IPS DF 4.7 (cell line): ENCODE results near the gene IFNL3.
"Not testable (repeated sequence)": the region's sequence is repeated elsewhere in the genome, so short reads cannot be mapped to it uniquely, and the experiment has no call there.

Experiments used
- DNase-seq: peaks from one replicate; pipeline ENCODE4 v3.0.0-alpha.2; 2013; ENCODE audit warnings: low spot score; ENCODE audit errors: extremely low read depth

IFNL3 gene

DNA sequence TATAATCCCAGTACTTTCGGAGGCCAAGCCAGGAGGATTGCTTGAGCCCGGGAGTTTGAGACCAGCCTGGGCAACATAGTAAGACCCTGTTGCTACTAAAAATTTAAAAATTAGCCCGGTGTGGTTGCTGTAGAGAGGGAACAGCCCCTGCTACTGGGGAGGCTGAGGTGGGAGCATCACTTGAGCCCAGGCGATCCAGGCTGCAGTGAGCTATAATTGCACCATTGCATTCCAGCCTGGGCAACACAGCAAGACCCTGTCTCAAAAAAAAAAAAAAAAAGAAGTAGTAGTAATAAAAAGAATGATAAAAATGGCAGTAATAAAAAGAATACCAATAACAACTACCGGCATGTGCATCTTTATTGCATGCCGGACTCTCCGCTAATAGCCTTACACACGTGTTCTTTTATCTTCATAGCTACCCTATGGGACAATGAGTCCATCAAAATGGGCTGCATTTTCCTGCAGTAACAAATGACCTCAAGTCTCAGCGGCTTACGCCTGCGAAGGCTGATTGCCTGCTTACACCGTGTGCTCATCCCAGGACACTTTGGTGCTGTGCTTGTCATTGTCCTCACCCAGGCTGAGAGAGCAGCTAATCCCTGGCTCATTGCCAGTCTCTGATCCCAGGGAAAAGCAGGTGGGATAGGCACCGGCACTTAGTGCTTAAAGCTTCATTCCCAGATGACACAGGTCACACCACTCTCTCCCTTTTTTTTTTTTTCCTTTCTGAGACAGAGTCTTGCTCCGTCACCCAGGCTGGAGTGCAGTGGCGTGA lies 26.4 kb downstream of the IFNL3 start:
- DNase-seq = no peak

DNA sequence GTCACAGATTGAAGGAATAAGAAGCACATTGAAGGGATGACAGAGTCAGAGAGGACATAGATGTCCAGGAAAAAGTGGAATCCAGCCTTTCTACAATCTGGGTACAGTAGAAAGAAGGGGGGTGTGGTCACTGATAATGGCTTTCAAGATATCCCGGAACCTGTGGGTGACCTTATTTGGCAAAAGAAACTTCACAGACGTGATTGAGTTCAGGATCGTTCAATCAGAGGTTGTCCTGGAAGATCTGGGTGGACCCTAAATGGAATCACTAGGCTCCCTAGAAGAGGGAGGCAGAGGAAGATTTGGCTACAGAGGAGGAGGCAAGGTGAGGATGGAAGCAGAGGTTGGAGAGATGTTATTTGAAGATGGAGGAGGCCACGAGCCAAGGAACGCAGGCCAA lies 27.7 kb downstream of the IFNL3 start:
- no peak for DNase-seq

DNA sequence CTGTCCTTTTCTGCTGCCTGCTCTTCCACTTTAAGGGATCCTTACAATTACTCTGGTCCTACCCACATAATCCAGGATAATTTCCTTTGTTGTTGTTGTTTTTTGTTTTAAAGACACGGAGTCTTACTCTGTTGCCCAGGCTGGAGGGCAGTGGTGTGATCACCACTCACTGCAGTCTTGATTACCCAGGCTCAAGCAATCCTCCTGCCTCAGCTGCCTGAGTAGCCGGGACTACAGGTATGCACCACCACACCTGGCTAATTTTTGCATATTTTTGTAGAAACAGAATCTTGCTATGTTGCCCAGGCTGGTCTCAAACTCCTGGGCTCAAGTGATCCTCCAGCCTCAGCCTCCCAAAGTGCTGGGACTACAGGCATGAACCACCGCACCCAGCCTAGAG lies 29.5 kb downstream of the IFNL3 start:
- DNase-seq = not testable (repeated sequence)

DNA sequence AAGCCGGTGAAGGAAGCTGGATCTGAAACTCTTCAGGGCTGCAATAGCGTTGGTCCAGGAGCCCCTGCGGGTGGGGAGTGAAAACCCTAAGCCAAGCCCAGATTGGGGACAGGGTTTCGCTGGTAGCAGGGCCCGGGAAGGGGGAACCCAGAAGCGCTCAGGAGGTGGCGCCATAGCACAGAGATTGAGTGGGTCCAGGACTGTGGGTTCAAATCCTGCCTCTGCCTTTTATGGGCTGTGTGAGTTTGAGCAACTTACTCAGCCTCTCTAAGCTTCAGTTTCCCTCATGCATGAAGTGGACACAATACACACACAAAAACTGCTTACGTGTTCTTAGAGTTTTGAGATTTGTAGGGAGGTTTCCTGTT lies 32.4 kb downstream of the IFNL3 start:
- peak; percentile 38 for DNase-seq

DNA sequence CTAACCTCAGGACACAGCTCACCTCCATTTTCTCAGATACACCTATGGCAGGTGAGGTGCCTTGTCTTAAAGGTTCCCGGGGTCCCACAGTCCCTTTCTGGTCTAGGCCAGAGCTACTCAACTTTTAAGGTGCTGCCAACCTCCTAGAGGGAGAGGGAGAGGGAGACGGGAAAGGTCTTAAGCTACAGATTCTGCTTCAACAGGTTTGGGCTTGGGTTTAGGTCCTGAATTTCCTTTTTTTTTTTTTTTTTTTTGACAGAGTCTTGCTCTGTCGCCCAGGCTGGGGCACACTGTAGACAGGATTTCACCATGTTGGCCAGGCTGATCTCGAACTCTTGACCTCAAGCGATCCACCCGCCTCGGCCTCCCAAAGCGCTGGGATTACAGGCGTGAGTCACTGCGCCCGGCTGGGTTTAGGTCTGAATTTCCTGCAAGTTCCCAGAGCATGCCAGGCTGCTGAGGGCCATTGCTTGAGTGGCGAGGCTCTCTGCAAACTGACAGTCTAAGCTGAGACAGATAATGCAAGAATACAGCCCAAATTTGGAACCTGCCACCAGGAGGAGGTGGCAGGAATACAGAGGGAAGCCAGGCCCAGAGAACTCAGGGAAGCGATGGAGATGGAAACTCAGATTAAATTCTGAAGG lies 33.0 kb downstream of the IFNL3 start:
- no peak for DNase-seq

DNA sequence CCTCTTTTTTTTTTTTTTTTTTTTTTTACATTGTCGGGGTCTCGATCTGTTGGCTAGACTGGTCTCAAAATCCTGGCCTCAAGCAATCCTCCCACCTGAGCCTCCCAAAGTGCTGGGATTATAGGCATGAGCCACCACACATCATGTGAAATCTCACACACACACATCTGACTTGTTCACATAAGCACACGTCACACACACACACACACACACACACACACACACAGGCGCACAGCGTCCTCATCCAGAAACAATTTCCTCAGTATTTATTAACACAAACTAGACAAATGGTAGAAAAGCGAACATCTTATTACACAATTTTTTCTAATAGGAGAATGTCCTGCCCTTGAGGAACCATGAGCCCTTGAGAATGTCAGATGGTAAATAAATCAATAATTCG lies 35.6 kb downstream of the IFNL3 start:
- DNase-seq = no peak

DNA sequence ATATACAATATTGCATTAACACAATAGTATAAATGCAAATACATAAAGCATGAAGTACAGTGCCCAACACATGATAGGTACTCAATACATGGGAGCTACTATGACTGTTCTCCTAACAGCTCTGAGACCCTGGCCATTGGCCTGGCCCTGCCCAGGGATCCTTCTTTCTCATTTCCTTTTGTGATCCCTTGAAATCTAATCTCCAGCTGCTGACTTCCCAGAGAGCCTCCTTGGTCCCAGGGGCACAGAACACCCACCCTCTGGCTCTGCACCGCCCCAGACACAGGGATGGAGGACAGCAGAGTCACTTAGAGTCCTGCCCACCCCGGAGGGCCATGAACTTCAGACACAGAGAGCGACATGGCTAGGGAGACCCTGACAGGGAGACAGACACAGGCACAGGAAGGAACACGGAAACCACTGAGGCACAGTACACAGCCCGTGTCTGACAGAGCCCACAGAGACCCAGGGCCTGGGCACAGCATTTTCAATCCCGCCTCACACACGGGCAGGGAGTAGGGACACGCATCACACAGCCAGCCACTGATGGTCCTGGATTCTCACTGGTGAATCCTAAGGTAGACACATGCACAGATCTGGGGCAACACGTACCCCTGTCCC lies 36.5 kb downstream of the IFNL3 start:
- DNase-seq = no peak

DNA sequence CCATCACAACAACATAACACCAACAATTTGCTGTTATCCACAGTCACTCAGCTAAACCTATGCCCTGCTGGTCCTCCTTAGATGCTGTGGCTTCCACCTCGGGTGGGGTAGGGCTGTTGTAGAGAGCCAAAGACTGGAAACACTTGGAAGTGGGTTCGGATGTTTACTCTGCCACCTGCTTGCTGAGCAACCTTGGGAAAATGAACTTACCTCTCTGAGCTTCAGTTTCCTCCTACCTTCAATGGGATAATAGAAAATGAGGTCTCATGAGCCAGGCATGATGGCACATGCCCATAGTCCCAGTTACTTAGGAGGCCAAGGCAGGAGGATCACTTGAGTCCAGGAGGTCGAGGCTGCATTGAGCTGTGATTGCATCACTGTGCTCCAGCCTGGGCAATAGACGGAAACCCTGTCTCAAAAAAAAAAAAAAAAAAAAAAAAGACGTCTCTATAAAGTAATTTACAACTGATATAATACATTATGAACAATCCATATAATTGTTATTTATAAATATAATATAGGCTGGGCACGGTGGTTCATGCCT lies 37.4 kb downstream of the IFNL3 start:
- no peak for DNase-seq

DNA sequence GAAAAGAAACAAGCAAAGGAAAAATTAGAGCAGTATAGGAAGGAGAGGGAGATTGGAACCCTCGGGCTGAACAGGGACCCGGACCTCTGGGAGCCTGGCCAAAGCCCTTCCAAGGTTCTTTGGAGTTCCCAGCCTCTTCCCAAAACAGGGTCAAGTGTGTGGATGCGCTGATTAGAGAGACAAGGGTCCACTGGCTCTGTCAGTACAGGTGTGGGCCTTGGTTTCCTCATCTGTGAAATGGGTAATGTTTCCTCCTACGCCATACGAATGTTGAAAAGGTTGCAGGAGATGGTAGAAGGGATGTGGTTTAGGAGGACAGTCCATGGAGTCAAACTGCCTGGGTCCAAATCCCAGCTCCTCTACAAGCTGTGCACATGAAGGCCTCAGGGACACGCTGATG lies 38.7 kb downstream of the IFNL3 start:
- DNase-seq = no peak

DNA sequence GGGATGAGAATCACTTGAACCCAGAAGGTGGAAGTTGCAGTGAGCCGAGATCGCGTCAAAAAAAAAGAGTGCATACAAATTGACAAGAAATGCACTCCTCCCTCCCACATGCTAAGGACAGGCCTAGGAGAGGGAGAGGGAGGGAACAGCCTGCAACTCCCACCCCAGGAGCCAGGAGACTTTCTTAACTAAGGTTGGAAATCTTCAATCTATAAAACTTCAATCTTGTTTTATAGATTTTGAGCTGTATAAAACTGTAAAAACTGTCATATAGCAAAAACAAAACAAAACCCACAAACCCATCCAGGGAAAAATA lies 39.4 kb downstream of the IFNL3 start:
- DNase-seq = no peak

DNA sequence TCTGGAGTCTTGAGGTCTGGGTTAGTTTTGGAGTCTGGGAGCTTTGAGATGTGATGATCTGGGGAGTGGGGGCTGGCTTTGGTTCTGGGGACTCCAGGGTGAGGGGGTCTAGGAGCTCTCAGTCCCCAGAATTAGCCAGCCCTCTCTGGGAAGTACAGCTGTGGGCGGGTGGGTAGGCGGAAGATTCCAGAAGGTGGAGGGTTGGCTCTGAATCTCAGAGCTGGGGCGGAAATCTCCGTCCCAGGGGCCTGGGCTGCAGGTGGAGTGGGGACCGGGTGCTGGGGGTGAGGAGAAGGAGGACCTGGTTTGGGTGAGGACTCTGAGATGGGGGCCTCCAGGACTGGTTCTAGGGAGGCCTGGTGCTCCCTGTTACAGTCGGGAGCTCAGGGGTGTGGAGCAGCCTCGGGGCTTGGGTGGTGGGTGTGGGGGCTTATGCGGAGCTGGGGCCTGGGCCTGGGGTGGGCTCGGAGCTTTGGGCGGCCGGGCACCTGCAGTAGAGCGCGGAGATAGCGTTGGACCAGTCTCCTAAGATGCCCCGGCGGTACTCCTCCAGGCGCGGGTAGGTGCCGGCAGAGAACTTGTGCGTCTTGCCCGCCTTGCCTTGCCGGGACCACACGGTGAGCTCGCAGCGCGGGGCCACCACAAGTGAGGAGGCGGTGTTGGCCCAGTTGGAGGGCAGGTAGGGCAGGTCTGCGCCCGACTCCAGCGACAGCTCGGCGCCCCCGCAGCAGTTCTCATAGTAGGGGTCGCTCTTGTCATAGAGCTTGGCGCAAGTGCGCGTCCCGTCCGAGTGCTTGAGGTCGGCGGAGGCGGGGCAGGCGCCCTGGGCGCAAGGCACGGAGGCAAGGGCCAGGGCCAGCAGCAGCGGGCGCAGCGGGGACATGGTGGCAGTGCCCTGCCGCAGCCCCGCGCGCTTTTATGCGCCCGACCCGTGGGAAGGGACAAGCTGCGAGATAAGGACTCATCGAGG lies 41.1 kb downstream of the IFNL3 start, which contains the start of gene SYCN:
TSS of gene SYCN (minus strand) at position 892 of the 970 bp plus-strand sequence. CDS start at position 883, 9 bp downstream.
- DNase-seq = no peak

DNA sequence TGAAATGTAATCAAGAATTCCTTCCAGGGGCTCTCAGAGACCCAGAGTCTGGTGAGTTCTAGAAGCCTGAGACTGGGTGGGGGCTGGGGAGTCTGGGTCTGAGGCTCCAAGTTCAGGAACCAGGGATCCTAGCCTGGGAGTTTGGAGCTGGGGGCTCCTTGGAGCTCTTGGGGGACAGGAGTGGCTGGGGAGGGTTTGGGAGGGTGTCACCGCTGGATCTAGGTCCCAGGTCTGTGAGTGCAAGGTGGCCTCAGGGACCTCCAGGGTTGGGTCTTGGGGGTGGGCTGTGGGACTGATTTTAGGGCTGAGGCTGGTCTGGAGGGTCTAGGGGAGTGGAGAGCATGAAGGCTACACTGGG lies 41.8 kb downstream of the IFNL3 start:
- DNase-seq = no peak

DNA sequence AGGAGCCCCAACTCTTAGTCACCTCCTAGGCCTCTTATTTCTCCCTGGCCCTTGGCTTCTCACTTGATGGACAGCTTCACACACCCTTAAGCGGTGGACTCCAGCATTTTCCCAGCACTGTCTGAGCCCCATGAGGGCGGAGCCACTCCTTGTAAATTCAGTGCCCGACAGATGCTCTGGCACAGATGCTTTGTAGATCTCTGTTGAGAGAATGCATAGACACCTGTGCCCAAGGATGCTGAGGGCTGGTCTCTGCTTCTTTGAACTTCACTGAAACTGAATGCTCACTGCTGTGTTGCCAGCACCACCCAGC lies 44.0 kb downstream of the IFNL3 start:
- DNase-seq = no peak

DNA sequence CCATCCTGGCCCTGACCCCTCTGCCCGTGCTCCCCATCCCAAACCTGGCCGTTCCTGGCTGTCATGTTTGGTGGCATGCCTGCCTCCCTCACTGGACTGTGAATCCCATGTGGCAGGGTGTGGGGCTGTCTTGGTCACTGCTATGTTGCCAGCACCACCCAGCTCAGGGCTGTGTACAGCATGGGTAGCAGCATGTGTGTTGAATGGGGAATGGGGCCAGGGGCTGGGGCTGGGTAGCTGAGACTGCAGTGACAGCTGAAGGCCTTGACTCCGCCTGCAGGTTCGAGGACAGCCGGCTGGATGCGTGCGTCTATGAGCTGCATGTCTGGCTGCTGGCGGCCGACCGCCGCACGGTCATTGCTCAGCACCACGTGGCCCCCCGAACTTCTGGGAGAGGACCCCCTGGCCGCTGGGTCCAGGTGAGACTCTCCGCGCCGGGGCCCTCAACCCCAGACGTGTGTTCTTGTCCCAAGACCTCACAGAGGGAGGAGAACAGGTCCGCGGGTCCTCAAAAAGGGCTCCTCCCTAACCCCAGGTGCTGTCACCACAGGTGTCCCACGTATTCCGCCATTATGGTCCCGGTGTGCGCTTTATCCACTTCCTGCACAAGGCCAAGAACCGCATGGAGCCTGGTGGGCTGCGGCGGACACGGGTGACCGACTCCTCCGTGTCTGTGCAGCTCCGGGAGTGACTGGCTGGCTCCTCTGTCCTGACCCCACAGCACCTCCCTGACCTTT lies 44.6 kb downstream of the IFNL3 start:
- no peak for DNase-seq

DNA sequence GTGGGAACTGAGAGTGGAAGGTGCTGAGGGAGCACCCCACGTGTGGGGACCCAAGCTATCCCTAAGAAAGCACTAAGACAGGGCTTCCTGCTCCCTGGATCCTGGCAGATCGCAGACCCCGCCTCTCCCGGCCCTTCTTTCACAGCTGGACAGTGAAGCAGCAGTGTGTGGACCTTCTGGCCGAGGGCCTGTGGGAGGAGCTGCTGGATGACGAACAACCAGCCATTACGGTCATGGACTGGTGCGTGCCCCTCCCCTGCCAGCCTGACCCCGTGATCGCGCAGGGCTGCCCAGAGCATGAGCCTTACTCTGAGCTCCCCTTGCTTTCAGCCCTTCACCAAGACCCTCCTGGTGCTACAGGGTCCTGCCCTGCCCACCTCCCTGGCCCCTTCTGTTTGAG lies 45.8 kb downstream of the IFNL3 start:
- no peak for DNase-seq

DNA sequence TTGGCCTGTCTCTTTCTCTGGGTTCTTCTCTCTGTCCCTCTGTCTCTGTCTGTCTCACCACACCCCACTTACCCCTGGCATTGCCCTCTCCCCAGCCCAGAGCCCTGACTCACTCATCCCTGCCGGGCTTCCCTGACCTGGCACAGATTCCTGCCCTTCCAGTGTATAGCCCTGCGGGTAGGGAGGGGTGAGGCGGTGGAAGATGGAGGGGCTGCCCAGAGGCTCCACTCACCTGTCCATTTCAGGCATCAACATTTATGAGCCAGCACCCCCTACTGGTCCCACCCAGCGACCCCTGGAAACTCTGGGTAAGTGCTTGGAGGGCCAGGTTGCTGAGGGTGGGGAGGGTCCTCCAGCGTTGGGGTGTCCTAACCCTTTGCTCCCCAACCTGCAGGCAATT lies 47.0 kb downstream of the IFNL3 start:
- DNase-seq = no peak

DNA sequence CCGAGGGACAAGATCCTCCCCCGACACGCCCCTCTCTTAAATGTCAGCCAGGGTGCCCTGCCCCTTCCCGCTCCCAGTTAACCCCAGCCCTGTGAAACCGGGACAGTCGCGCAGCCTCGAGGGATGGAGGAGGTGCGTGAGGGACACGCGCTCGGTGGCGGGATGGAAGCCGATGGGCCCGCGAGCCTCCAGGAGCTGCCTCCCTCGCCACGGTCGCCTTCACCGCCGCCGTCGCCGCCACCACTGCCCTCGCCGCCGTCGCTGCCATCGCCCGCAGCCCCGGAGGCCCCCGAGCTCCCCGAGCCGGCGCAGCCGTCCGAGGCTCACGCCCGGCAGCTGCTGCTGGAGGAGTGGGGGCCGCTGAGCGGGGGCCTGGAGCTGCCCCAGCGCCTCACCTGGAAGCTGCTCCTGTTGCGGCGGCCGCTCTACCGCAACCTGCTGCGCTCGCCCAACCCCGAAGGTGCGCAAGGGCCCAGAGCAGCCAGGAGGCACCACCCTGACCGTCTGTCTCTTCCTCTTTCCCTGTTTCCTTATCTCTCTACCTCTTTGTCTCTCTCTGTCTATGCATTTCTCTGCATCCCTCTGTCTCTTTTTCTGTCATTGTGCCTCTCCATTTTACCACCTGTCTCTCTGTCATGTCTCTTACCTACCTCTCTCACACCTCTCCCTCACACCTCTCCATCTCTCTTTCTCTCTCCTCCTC lies 47.8 kb downstream of the IFNL3 start, which contains the start of gene NCCRP1:
TSS of gene NCCRP1 (plus strand) at position 105 of the 703 bp plus-strand sequence. CDS start at position 124, 19 bp downstream.
- no peak for DNase-seq

DNA sequence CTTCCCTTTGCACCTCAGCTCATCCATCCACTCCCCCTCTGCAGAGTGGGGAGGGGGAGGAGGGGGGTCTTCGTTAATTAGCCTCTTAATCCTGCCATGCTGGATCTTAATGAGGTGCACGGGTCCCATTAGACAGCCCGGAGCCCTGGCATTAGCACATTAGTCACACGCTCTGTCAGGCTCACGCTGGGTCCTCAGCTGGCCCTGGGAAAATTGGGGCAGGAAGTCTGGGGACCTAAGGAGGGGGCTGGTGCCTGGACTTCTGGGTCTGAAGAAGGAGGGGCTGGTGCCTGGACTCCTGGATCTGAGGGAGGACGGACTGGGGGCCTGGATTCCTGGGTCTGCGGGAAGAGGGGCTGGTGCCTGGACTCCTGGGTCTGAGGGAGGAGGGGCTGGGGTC lies 48.5 kb downstream of the IFNL3 start:
- no peak for DNase-seq

DNA sequence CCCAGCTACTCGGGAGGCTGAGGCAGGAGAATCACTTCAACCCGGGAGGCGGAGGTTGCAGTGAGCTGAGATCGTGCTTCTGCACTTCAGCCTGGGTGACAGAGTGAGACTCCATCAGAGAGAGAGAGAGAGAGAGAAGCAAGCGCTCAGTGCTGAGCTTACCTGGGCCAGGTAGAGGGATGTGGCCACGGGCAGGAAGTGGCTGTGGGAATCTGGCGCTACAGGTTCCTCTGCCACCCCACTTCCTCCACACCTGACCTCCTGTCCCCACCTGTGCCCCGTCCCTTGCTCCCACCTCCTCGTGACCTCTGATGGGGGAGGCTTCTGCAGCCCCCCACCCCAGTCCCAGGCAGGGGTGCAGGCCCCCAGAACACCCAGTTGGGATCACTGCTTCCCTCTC lies 49.1 kb downstream of the IFNL3 start:
- DNase-seq = no peak

DNA sequence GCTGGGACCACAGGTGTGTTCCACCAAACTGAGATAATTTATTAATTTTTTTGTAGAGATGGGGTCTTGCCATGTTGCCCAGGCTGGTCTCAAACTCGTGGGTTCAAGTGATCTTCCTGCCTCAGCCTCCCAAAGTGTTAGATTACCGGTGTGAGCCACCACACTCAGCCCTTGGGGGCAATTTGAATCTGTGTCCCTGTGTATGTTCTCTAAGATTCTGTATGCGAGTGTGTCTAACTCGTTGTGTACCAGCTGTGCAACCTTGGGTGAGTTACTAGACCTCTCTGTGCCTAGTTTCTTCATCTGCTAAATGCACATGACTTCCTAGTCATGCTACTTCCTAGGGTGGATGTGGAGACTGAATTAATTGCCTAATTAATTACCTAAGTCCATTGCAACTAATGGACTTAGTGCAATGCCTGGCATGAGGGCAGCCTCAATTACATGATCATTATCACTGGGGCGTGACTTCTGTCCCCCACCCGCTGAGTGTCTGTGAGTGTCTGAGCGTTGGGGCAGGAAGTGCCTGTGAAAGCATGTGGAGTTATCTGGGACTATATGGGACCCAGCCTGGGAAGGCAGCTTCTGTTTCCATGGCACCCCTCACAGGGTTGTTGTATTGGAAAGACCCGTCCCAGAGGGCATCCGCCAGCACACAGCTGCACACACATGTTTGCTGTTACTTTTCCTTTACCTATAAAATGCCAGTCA lies 49.8 kb downstream of the IFNL3 start:
- DNase-seq = no peak
